ENCODE measurements around the gene MTARC1. TPM values are rescaled to one million over a fixed set of nuclear protein-coding genes. Genes with fewer than 3 reads are reported as not detected.

MTARC1 gene
- total RNA-seq, 1 donor from 2014 or later: 1.8 TPM

GRCh38 chr1:220759147-220759546, 27.6 kb upstream of the MTARC1 start:
- peaks cover 1% of the 10 kb centered on the region for H3K4me1 Mint-ChIP-seq (ENCODE audit: unreplicated experiment)
- H3K9me3 Mint-ChIP-seq (ENCODE audit: unreplicated experiment): no peaks in the 10 kb centered on the region
- TF ChIP-seq, protein P1, sequence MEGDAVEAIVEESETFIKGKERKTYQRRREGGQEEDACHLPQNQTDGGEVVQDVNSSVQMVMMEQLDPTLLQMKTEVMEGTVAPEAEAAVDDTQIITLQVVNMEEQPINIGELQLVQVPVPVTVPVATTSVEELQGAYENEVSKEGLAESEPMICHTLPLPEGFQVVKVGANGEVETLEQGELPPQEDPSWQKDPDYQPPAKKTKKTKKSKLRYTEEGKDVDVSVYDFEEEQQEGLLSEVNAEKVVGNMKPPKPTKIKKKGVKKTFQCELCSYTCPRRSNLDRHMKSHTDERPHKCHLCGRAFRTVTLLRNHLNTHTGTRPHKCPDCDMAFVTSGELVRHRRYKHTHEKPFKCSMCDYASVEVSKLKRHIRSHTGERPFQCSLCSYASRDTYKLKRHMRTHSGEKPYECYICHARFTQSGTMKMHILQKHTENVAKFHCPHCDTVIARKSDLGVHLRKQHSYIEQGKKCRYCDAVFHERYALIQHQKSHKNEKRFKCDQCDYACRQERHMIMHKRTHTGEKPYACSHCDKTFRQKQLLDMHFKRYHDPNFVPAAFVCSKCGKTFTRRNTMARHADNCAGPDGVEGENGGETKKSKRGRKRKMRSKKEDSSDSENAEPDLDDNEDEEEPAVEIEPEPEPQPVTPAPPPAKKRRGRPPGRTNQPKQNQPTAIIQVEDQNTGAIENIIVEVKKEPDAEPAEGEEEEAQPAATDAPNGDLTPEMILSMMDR (IDR thresholded peaks at IDR 0.05): no peak
- no peaks in the 10 kb centered on the region for H3K27me3 Mint-ChIP-seq (ENCODE audit: unreplicated experiment)
- H3K4me3 Mint-ChIP-seq (ENCODE audit: unreplicated experiment): no peak overlapping the region
- H3K36me3 Mint-ChIP-seq (ENCODE audit: unreplicated experiment): peaks cover 52% of the 10 kb centered on the region
- H3K27ac Mint-ChIP-seq (ENCODE audit: unreplicated experiment): no peak overlapping the region
- DNase-seq (ENCODE audit: extremely low spot score, unreplicated experiment): no peak

- peaks cover 38% of the 10 kb centered on the region for H3K36me3 Mint-ChIP-seq (ENCODE audit: unreplicated experiment)
Measured at GRCh38 chr1:220761688-220762427, 24.9 kb upstream of the MTARC1 start.

DNA sequence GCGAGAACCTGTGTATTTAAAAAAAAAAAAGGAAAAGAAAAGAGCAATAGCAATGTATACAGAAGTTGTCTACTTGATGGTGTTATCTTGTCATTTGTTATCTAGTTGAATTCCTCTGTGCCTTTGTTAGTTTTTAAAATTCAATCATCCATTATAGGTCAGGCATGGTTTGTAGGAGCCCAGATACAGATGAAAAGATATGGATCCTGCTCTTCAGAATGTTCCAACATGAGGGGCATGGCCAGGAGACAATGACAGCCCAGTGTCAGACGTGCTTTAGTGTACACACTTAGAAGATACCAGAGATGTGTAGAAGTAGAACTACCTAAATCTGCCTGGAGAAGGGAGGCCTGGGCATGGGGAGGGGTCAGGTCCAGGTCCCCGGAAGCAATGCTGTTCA, 22.0 kb upstream of the MTARC1 start:
- no peaks in the 10 kb centered on the region for H3K27me3 Mint-ChIP-seq (ENCODE audit: unreplicated experiment)
- no peak overlapping the region for H3K27ac Mint-ChIP-seq (ENCODE audit: unreplicated experiment)
- no peaks in the 10 kb centered on the region for H3K9me3 Mint-ChIP-seq (ENCODE audit: unreplicated experiment)
- no peaks in the 10 kb centered on the region for H3K4me1 Mint-ChIP-seq (ENCODE audit: unreplicated experiment)
- TF ChIP-seq, protein P1 (IDR thresholded peaks at IDR 0.05): no peak
- DNase-seq (ENCODE audit: extremely low spot score, unreplicated experiment): peak; percentile 46
- no peak overlapping the region for H3K4me3 Mint-ChIP-seq (ENCODE audit: unreplicated experiment)
- H3K36me3 Mint-ChIP-seq (ENCODE audit: unreplicated experiment): peaks cover 37% of the 10 kb centered on the region

More at GRCh38 chr1:220761688-220762427, 24.9 kb upstream of the MTARC1 start:
- Mint-ChIP-seq H3K4me1 (ENCODE audit: unreplicated experiment) (peaks cover 1% of the 10 kb centered on the region), H3K27me3 (ENCODE audit: unreplicated experiment) (no peaks in the 10 kb centered on the region), H3K4me3 (ENCODE audit: unreplicated experiment) (no peak overlapping the region), H3K9me3 (ENCODE audit: unreplicated experiment) (no peaks in the 10 kb centered on the region), H3K27ac (ENCODE audit: unreplicated experiment) (no peak overlapping the region)
- DNase-seq (ENCODE audit: extremely low spot score, unreplicated experiment): no peak
- TF ChIP-seq, protein P1 (IDR thresholded peaks at IDR 0.05): no peak

- Mint-ChIP-seq H3K4me3 (ENCODE audit: unreplicated experiment) (no peak overlapping the region), H3K36me3 (ENCODE audit: unreplicated experiment) (peaks cover 36% of the 10 kb centered on the region)
Measured at GRCh38 chr1:220767312-220768125, 19.2 kb upstream of the MTARC1 start.

More at GRCh38 chr1:220767312-220768125, 19.2 kb upstream of the MTARC1 start:
- DNase-seq (ENCODE audit: extremely low spot score, unreplicated experiment): no peak
- H3K27me3 Mint-ChIP-seq (ENCODE audit: unreplicated experiment): no peaks in the 10 kb centered on the region
- TF ChIP-seq, protein P1 (IDR thresholded peaks at IDR 0.05): no peak
- no peaks in the 10 kb centered on the region for H3K9me3 Mint-ChIP-seq (ENCODE audit: unreplicated experiment)
- no peaks in the 10 kb centered on the region for H3K4me1 Mint-ChIP-seq (ENCODE audit: unreplicated experiment)
- H3K27ac Mint-ChIP-seq (ENCODE audit: unreplicated experiment): no peak overlapping the region
